ENCODE results near the gene CYP2F1.
"Not testable (repeated sequence)": the region's sequence is repeated elsewhere in the genome, so short reads cannot be mapped to it uniquely, and the experiment has no call there.

CYP2F1 gene

GRCh38 chr19:41127362-41127761, 13.1 kb downstream of the CYP2F1 start:
- not testable (repeated sequence) for DNase-seq

- not testable (repeated sequence) for DNase-seq
These were observed 13.6 kb downstream of the CYP2F1 start for GRCh38 chr19:41127801-41128300.

GRCh38 chr19:41128692-41129091, 14.5 kb downstream of the CYP2F1 start:
- DNase-seq = no peak

- DNase-seq = no peak
These were observed 17.0 kb downstream of the CYP2F1 start for GRCh38 chr19:41131186-41131585.

GRCh38 chr19:41133260-41133659, 19.0 kb downstream of the CYP2F1 start:
- no peak for DNase-seq

GRCh38 chr19:41134616-41135015, 20.4 kb downstream of the CYP2F1 start:
- no peak for DNase-seq

GRCh38 chr19:41135390-41136384, 21.5 kb downstream of the CYP2F1 start:
- DNase-seq = not testable (repeated sequence)

- no peak for DNase-seq
These were observed 22.6 kb downstream of the CYP2F1 start for GRCh38 chr19:41136636-41137455.

GRCh38 chr19:41144403-41144802, 30.2 kb downstream of the CYP2F1 start:
- peak; percentile 9 for DNase-seq

- no peak for DNase-seq
These were observed 35.6 kb downstream of the CYP2F1 start for GRCh38 chr19:41149831-41150230.

- DNase-seq = not testable (repeated sequence)
These were observed 36.8 kb downstream of the CYP2F1 start for GRCh38 chr19:41150986-41151385.

- DNase-seq = no peak
These were observed 39.8 kb downstream of the CYP2F1 start for GRCh38 chr19:41154060-41154459.

- no peak for DNase-seq
These were observed 42.0 kb downstream of the CYP2F1 start for GRCh38 chr19:41156207-41156606.

GRCh38 chr19:41159881-41160280, 45.6 kb downstream of the CYP2F1 start:
- no peak for DNase-seq

GRCh38 chr19:41161903-41162302, 47.7 kb downstream of the CYP2F1 start:
- no peak for DNase-seq

- DNase-seq = no peak
These were observed 52.9 kb downstream of the CYP2F1 start for GRCh38 chr19:41166944-41167804.

- no peak for DNase-seq
These were observed 58.3 kb downstream of the CYP2F1 start for GRCh38 chr19:41172297-41173164.

- DNase-seq = no peak
These were observed 60.2 kb downstream of the CYP2F1 start for GRCh38 chr19:41174297-41174928.

GRCh38 chr19:41175801-41176777, 61.9 kb downstream of the CYP2F1 start:
- DNase-seq = peak; percentile 78
